GM19025 (cell line): ENCODE results near the gene CR1.
"Not testable (repeated sequence)": the region's sequence is repeated elsewhere in the genome, so short reads cannot be mapped to it uniquely, and the experiment has no call there.

Source experiments
- ATAC-seq: cut with Tn5 transposase; IDR thresholded peaks from one replicate; pipeline ENCODE4 v1.9.1; 2021; ENCODE audit warnings: mild to moderate bottlenecking, low read depth, moderate library complexity; ENCODE audit not compliant: unreplicated experiment

CR1 gene

DNA sequence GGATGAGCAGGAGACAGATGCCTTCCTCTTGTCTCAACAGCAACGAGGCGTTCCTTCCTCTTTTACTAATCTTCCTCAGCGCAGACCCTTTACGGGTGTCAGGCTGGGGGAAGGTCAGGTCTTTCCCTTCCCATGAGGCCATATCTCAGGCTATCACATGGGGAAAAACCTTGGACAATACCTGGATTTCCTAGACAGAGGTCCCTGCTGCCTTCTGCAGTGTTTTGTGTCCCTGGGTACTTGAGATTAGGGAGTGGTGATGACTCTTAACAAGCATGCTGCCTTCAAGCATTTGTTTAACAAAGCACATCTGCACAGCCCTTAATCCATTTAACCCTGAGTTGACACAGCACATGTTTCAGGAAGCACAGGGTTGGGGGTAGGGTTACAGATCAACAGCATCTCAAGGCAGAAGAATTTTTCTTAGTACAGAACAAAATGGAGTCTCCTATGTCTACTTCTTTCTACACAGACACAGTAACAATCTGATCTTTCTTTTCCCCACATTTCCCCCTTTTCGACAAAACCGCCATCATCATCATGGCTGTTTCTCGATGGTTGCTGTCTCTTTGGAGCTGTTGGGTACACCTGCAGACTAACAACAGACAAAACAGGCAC is 139.7 kb downstream of the CR1 start:
- ATAC-seq: not testable (repeated sequence)

DNA sequence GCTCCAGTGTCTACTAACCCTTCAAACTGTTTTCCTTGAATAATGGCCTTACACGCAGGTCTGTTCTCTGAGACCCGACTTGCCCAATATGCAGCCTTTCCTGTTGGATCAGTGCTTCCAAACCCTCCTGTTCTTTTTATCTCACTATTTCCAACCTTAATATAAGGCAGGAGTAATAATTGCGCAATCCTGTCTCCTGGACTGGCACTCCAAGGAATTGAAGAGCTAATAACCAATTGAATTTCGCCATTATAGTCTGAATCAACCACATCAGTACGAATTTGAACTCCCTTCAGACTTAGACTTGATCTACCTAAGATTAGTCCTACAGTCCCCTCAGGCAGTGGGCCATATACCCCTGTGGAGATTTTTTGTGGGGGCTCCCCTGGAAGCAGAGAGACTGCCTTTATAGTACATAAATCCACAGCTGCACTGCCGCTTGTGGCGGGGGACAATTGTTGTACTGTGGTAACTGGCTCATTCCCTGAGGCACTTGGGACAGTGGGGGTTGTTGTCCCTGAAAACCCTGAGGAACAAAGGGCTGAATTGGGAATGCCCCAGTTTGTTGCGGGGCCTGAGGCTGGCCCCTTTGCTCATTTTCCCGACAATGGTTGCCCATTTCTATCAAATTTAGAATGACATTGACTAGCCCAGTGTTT is 142.7 kb downstream of the CR1 start:
- not testable (repeated sequence) for ATAC-seq

DNA sequence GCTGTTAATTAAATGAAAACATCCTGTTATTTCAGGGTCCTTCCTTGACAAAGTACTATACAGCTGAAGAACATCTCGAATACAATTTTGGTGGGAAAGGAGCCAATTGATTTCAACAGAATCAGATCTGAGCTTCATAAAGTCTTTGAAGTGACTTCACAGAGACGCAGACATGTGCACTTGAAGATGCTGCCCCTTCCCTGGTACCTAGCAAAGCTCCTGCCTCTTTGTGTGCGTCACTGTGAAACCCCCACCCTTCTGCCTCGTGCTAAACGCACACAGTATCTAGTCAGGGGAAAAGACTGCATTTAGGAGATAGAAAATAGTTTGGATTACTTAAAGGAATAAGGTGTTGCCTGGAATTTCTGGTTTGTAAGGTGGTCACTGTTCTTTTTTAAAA is 143.4 kb downstream of the CR1 start:
- ATAC-seq: not testable (repeated sequence)

DNA sequence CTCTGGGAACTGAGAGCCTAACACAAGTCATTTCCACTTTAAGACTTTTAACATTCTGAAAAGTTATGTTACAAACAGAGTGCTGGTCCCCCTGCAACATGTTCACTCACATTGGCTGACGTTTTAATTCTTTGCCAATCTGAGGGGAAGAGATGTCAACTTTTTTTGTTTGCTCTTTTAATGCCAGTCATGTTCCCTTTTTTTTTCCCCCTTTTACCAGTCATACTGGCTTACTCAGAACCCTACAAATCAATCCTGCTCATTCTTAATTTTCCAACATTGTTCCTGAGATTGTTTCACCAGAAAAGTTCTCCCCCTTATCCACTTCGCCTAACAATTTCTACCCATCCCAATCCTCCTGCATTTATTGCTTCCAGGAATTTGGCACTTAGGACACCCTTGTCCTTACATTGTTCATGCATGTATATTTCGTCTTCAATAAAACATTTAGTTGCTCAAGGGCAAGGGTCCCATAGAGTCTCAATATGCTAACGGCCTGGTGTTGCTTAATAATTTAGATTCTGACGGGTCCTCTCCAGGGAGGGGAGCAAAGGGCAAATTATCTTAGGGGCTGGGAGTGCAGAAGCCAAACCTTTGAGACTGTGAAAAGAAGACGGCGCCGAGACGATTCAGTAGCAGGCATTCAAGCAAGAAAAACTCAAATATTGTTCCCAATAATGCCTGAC is 148.4 kb downstream of the CR1 start:
- ATAC-seq: no peak

DNA sequence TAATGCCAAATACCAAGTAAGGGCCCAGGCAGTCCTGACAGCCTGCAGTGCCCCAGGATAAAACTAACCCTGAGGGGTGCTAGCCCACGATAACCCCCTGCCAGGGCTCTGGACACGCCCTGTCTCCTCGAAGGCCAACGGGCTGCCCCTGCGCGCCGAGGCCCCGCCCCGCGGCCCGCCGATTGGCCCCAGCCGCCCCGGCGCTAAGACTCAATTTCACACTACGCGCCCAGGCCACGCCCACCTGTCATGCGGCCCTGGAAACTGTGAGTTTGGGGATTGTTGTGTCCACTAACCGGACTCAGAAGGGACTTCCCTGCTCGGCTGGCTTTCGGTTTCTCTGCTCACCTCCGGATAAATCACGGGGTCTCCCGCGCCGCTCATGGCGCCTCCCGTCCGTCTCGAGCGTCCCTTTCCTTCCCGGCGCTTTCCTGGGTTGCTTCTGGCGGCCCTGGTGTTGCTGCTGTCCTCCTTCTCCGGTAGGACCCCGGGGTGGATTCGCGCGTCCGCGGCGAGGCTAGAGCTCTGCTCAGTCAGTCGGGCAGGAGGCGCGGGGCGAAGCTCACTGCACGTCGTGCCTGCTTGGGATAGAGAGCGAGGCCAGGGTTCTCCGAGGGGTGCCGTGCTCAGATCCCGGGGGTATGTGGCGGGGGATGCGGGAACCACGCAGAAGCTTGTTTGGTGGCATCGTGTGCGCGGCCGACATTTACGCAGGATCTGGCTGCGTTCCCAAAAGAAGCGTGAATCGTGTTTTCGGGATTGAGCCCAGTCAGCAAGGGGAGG is 149.1 kb downstream of the CR1 start, which contains the start of gene CR1L:
Gene CR1L, plus strand, starts transcription at position 282 of the 783 bp plus-strand sequence. Its CDS starts 101 bp downstream, at position 383.
- ATAC-seq: peak; percentile 93

DNA sequence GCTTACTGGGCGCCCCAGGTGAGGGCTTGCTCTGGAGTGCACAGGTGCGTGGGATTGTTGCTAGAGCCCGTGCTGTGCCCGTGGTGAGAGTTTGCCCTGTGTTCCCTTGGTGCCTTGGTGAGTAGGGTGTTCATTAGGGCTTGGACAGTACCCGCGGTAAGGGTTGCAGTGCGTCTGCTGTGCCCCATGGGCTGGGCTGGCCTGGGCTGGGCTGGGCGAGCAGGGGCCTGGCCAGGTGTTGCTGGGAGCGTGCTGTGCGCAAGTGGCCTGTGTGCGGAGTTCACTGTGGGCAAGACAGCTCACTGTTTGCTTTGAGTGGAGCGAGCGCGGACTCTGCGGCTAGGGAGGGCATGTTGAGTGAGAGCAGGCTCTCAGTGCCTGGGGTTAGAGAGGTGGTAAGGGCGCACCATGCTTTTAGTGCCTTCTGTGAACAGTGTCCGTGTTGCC is 149.7 kb downstream of the CR1 start:
- no peak for ATAC-seq

DNA sequence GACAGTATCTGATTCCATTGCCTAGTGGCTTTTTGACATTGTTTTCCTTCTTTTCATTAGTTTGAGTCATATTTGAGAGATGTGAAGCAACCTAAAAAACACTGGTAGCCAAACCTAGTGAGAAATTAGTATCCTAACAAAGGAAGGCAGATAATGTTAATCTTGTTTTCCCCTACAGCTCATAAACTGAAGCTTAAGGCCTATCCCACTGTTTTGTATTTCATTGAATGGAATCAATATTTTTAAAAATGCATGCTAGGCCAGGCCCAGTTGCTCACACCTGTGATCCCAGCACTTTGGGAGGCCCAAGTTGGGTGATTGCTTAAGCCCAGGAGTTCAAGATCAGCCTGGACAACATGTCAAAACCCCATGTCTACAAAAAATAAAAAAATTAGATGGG is 150.2 kb downstream of the CR1 start:
- no peak for ATAC-seq

DNA sequence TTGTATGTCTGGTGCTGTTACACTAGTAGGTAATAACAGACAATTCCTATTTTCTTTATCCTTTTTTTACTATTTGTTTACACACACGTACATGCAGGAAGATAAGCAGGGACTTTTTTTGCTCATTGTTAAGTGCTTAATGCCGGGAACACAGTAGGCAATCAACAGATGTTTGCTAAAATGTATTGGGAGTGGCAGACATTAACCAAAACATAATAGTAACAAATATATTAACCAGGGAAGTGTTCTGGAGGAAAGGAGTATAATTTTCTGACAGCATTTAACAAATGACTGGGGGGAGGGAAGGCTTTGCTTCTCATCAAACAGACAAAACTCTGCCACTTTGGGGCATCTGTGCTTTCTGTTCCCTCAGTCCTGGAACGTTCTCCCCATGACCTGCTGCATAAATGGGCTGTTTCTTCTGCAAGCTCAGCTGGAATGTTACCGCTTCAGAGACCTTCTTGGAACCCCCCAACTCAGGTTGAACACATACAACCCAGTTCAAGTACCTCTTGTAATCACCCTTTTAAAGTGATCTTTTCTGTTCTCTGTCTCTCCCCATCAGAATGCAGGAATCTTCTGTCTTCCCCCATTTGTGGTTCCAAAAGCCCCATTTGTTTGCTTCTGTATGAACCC is 151.1 kb downstream of the CR1 start:
- ATAC-seq: no peak

DNA sequence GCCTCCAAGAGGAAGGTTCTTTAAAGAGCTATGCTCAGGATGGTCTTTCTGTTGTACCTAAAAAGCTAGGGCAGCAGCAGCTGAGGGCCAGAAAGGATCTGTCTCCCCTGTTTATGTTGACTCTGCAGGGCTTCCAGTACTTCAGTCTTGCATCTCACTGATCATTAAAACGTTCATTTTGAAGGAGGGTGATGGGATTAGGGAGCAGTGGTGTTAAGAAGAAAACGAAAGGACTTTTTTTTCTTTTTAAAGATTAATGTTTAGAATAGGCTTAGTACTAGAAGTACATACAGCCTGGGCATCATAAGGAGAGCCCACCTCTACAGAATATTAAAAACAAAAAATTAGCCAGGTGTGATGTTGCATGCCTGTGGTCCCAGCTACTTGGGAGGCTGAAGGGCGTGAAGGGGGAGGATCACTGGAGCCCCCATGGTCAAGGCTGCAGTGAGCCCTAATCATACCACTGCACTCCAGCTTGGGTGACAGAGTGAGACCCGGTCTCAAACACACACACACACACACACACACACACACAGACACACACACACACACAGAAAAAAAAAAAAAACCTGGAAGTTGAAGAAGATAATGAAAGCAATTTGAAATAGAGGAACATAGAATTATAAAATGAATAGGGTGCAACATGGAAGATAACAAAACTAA is 151.8 kb downstream of the CR1 start:
- no peak for ATAC-seq

DNA sequence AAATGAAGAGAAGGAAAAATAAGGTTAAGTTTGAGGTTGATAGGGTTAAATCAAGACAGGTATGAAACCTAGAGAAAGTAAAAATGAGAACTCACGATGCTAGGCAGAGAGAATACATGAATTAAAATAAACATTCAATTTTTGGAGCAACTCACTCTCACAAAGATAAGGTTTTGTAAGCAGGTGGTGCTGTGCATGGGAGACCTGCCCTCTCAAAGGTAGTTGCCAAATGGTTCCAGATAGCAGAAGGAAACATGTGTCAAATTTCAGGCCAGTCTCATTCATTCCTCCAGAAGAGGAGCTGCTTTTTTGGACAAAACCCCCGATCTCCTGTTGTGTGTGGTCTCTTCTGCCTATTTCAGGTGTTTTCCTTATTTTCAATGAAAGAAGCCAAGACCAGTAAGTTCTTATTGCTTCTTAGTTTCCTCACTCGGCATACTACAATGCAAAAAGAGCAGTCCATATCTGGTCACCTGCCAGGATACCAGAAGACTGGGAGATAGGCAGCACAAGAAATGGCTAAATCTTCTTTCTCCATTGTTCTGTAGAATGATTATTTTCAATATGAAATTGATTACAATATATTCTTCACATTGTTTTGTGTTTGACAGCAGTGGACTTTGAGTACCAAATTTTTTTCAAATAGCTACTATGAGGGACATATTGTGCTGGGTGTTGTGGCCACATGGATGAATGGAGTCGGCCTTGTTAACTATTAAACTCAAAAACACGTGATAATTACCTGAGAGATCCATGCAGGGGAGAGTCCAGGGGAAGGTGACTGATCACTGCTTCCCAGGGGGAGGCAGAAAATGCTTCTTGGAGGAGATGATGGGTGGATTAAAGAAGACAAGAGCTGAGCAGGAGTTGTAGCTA is 152.6 kb downstream of the CR1 start:
- no peak for ATAC-seq

DNA sequence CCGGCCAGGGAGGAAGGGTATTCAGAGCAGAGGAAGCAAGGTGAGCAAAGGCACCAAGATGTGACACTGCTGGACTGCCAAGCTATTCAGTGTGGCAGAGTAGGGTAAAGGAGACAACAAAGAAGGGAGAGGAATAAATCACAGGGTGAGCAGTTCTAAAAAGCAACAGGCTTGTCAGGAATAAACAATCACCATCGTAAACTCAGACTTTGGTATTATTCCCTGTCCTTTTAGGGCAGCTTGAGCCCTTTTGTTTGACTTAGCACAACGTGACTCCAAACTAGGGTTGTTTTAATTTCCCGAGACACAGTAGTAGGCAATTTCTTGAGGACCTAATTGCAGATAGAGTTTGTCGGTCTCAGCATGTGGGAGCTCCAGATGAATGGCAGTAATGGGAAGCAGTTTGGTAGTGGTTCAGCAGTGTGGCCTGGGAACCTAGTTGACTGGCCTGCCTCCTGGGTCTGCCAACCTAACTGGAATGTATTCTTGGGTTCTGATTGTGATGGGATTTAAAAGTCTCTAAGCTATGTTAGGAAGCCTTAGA is 153.3 kb downstream of the CR1 start:
- no peak for ATAC-seq

DNA sequence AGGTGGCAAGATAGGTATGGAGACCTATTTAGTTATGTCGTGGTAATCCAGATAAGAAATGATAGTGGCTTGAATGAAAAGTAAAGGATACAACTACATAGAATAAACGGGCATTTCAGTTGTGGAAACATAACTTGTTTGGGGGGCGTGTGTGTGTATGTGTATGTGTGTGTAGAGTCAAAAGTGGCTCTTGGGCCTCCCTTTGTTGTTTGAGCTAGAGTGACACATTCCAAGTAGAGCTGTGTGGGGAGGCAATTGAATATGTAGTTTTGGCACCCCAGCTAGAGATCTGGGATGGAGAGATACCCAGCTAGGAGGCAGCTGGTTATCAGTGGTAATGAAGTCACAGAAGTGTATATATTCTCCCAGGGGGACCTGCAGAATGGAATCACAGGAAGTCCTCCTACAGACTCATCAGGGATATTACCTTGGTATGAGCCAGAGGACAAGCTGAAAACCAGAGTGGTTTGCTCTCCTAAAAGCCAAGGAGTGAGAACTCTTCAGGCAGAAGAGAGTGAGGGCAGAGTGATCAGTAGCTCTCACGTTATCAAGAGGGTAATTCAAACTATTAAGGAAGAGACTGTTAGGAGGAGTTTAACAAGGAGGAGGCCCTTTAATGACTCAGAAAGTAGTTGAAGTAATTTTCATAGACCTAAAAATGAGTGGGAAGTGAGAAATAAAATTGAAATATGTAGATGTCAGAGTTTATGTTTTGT is 154.1 kb downstream of the CR1 start:
- no peak for ATAC-seq

DNA sequence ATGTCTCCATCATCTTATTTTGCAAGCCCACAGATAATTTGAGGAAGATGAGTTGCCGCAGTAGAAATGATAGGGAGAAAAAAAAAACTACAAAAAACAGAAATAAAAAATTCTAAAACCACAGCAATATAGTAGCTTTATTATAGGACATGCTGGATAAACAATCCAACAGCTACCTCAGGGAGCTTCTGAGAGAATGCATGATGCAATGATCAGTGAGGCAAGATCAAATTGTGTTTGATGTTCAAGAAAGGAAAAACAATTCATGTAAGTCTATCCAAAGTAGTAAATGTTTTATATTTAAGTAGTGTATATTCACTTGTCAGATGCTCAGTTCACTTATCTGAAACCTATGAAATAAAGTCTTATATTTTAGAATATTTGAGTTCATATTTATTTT is 155.6 kb downstream of the CR1 start:
- no peak for ATAC-seq

DNA sequence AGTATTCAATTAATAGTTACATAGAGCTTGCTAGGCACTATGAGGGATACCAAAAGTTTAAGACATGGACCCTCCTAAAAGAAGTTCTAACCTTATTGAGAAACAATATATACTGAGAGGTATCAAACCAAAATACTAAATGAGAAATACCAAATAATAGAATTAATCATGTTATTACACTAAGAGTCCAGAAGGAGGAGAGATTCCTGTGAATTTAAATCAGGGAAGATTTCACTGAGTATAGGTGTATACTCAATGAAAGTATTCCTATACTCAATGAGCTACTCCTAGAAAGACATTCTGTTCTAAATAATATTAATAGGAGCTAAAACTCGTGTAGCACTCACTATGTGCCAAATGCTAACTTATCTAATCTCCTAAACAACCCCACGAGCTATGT is 158.4 kb downstream of the CR1 start:
- no peak for ATAC-seq

DNA sequence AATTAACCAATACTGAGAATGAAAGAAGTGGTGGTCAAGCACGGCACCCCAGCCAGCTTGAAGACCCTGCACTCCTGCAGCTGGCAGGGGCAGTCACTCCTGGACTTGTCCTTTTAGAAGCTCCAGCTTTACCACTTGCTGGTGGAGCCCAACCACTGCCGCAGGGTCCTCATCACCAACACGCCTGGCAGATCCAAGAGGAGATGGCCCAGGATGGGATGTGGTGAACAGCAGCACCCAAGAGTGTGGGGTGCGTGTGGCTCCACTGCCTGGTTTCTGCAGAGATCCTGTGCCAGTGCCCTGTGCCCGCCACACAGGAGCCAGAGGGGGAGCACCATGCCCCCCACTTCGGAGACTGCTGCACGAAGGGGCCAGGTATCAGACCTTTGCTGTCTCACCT is 162.5 kb downstream of the CR1 start:
- ATAC-seq: no peak

DNA sequence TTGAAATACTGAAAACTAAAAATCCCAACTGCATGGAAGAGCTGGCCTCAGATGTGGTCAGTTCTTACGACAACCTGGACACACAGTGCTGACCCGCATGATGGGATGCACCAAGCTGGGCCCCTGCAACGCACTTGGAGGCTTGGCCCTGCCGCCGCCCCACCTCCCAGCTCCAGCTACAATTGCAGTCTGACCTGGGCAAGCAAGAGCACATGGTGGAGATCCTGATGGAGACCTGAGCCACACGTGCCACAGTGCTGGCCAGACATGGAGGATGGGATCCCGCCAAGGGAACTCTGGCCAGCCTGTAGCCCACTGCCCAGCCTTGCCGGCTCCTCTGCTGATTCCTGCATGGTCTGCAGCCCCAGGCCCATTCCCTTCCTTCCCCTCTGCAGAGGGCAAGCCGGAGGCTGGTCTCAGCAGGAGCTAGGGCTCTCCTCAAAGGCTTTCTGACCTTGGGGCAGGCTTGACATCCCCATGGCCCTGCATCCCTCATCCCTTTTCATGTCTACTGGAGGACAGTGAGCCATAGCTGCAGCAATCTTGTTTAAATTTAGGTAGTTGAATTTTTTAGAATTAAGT is 163.0 kb downstream of the CR1 start:
- no peak for ATAC-seq

DNA sequence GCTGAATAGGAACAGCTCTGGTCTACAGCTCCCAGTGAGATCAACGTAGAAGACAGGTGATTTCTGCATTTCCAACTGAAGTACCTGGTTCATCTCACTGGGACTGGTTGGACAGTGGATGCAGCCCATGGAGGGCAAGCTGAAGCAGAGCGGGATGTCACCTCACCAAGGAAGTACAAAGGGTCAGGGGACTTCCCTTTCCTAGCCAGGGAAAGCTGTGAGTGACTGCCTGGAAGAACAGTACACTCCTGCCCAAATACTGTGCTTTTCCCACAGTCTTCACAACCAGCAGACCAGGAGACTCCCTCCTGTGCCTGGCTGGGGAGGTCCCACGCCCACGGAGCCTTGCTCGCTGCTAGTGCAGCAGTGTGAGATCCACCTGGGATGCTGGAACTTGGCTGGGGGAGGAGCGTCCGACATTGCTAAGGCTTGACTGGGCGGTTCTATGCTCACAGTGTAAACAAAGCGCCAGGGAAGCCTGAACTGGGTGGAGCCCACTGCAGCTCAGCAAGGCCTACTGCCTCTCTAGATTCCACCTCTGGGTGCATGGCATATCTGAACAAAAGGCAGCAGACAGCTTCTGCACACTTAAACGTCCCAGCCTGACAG is 163.7 kb downstream of the CR1 start:
- ATAC-seq: no peak
